GM12878 (cell line): ENCODE measurements around the gene ACE. TPM values are rescaled to one million over a fixed set of nuclear protein-coding genes. Genes with fewer than 3 reads are reported as not detected.

Source experiments
- ATAC-seq: fragments of 200-7000 bp; cut with Tn5 transposase; 3 replicates; pipeline ENCODE4 v1.9.1; 2020; ENCODE audit warnings: mild to moderate bottlenecking, moderate library complexity
- BruUV-seq: library from RNA; stranded (reverse); fragments of 400-500 nt; replicated peaks from 2 replicates; lab custom pipeline; 2021; lab: Mats Ljungman, UMichigan
- CTCF ChIA-PET: fragments of 300-600 bp; sonication (Branson Sonifier 250); formaldehyde crosslinking; extraction: SDS; loops from one replicate; lab custom pipeline; 2021; ENCODE audit warnings: inconsistent platforms; lab: Yijun Ruan, JAX
- POLR2A ChIA-PET: fragments of 350-600 bp; formaldehyde crosslinking; extraction: SDS; loops from one replicate; lab custom pipeline; 2021; ENCODE audit warnings: inconsistent platforms; lab: Charles Lee
- RAD21 ChIA-PET: fragments of 300-600 bp; sonication (Branson Sonifier 250); formaldehyde crosslinking; loops from one replicate; lab custom pipeline; 2023; ENCODE audit warnings: antibody characterized with exemption; ENCODE audit not compliant: unreplicated experiment; lab: Charles Lee
- SMC1A ChIA-PET: fragments of 300-600 bp; sonication (Branson Sonifier 250); formaldehyde crosslinking; loops from one replicate; lab custom pipeline; 2023; ENCODE audit not compliant: unreplicated experiment, uncharacterized antibody; lab: Charles Lee
- DNase-seq: peaks from one replicate; pipeline ENCODE4 v3.0.0-alpha.2; 2011; ENCODE audit warnings: low read depth, low spot score
- FAIRE-seq: peaks from 3 replicates; lab custom pipeline; 2011; peaks lifted over from hg19 to GRCh38; lab: Jason Lieb, UNC
- H2AFZ ChIP-seq: 2 replicates; pipeline ENCODE4 v1.6.0; 2011; ENCODE audit warnings: low read depth, low read length, control low read depth; ENCODE audit not compliant: control insufficient read depth
- H3K27ac ChIP-seq: 2 replicates; pipeline ENCODE4 v1.5.1; 2011; ENCODE audit warnings: control low read depth; ENCODE audit not compliant: control insufficient read depth, insufficient read depth
- H3K27me3 ChIP-seq, 2 experiments: replicated peaks in 1 of 2; 2 replicates each; pipeline versions ENCODE4 v1.6.0 to v1.6.1; 2011; ENCODE audit warnings: low read length in 1 of 2; ENCODE audit not compliant: control insufficient read depth in 2 of 2, insufficient read depth in 2 of 2
- H3K36me3 ChIP-seq, 2 experiments: 2 replicates each; pipeline ENCODE4 v1.5.1; 2011; ENCODE audit warnings: low read length in 1 of 2; ENCODE audit not compliant: control insufficient read depth in 2 of 2, insufficient read depth in 2 of 2
- H3K4me1 ChIP-seq: 2 replicates; pipeline ENCODE4 v1.6.1; 2011; ENCODE audit warnings: mild to moderate bottlenecking, low read length, moderate library complexity, mixed read lengths; ENCODE audit not compliant: control insufficient read depth, insufficient read depth
- H3K4me2 ChIP-seq: 2 replicates; pipeline ENCODE4 v1.6.0; 2011; ENCODE audit warnings: control low read depth; ENCODE audit not compliant: control insufficient read depth, insufficient read depth
- H3K4me3 ChIP-seq: fragments of 200-600 bp; sonication (generic); 2 replicates; pipeline ENCODE4 v1.5.1; 2016
- H3K79me2 ChIP-seq: 2 replicates; pipeline ENCODE4 v1.6.0; 2011; ENCODE audit warnings: low read length; ENCODE audit not compliant: control insufficient read depth, insufficient read depth
- H3K9ac ChIP-seq: 2 replicates; pipeline ENCODE4 v1.8.0; 2011; ENCODE audit warnings: low read length, control low read depth, mixed read lengths; ENCODE audit not compliant: control insufficient read depth, insufficient read depth
- H3K9me3 ChIP-seq: replicated peaks from 3 replicates; pipeline ENCODE4 v1.5.1; 2011; ENCODE audit warnings: mild to moderate bottlenecking, low read length; ENCODE audit not compliant: control insufficient read depth, insufficient read depth
- H4K20me1 ChIP-seq: 2 replicates; pipeline ENCODE4 v1.6.0; 2011; ENCODE audit not compliant: control insufficient read depth, insufficient read depth
- E2F4 ChIP-seq: IDR thresholded peaks from 2 replicates; pipeline ENCODE4 v1.6.1; 2012; ENCODE audit warnings: low read depth, low read length, improper control_type of control experiment
- ELK1 ChIP-seq: IDR thresholded peaks from 2 replicates; pipeline ENCODE4 v1.6.1; 2012; ENCODE audit warnings: low read depth, low read length, improper control_type of control experiment
- HDGF ChIP-seq: fragments of 450-650 bp; IDR thresholded peaks from 2 replicates; pipeline ENCODE4 v1.6.1; 2016; ENCODE audit warnings: antibody characterized with exemption
- IKZF1 ChIP-seq: fragments of 450-650 bp; conservative IDR thresholded peaks from 2 replicates; pipeline ENCODE4 v1.6.1; 2017; ENCODE audit warnings: antibody characterized with exemption, mild to moderate bottlenecking
- KLF5 ChIP-seq: fragments of 450-650 bp; IDR thresholded peaks from 2 replicates; pipeline ENCODE4 v1.6.1; 2014; ENCODE audit warnings: mild to moderate bottlenecking; ENCODE audit not compliant: partially characterized antibody
- POU2F2 ChIP-seq: IDR thresholded peaks from 3 replicates; pipeline ENCODE4 v1.6.1; 2011; ENCODE audit warnings: low read depth, mild to moderate bottlenecking, low read length, borderline replicate concordance
- REST ChIP-seq: IDR thresholded peaks from 2 replicates; pipeline ENCODE4 v1.6.1; 2012; ENCODE audit warnings: mild to moderate bottlenecking, low read depth, low read length
- SMARCA5 ChIP-seq: fragments of 450-650 bp; IDR thresholded peaks from 2 replicates; pipeline ENCODE4 v1.6.1; 2017; ENCODE audit warnings: mild to moderate bottlenecking
- TCF12 ChIP-seq: IDR thresholded peaks from 2 replicates; pipeline ENCODE4 v1.6.1; 2011; ENCODE audit warnings: low read depth, mild to moderate bottlenecking, low read length
- YBX1 ChIP-seq: fragments of 450-650 bp; IDR thresholded peaks from 2 replicates; pipeline ENCODE4 v1.6.1; 2016; ENCODE audit warnings: antibody characterized with exemption
- ZBTB33 ChIP-seq: fragments of 450-650 bp; IDR thresholded peaks from 2 replicates; pipeline ENCODE4 v1.6.1; 2017; ENCODE audit warnings: mild to moderate bottlenecking
- ZBTB40 ChIP-seq: fragments of 450-650 bp; IDR thresholded peaks from 2 replicates; pipeline ENCODE4 v1.6.1; 2016; ENCODE audit warnings: mild to moderate bottlenecking, moderate library complexity, borderline replicate concordance
- ZNF24 ChIP-seq: fragments of 450-650 bp; IDR thresholded peaks from 2 replicates; pipeline ENCODE4 v1.6.1; 2017; ENCODE audit warnings: antibody characterized with exemption, mild to moderate bottlenecking
- WGBS: methylation state at CpG from one replicate; pipeline ENCODE4 v1.1.6; 2016; ENCODE audit warnings: low lambda C conversion rate; ENCODE audit not compliant: insufficient replicate concordance, insufficient coverage; ENCODE audit errors: missing lambda C conversion rate; 5-methylcytosine and 5-hydroxymethylcytosine counted together
- in situ Hi-C: fragments of 300-500 bp; cut with MboI; formaldehyde crosslinking; loops from 9 replicates; pipeline ENCODE4 v1.14.3; 2018; ENCODE audit warnings: mixed read lengths
- intact Hi-C: fragments of 100-400 bp; cut with micrococcal nuclease; formaldehyde crosslinking; loops from one replicate; pipeline ENCODE4 v1.14.2; 2022; ENCODE audit not compliant: unreplicated experiment
- polyA plus RNA-seq, 11 experiments: library from polyadenylated mRNA; depleted of rRNA in 4 of 11; unstranded in 6 of 11; stranded (reverse) in 5 of 11; fragments of >200 nt; fragmentation: Nextera tagmentation in 4 of 11; fragmentation: Illumina TruSeq in 1 of 11; extraction: Ambion mirVana in 4 of 11; extraction: Trizol in 1 of 11; gene quantifications; 1 replicate in 1 of 11; 2 replicates in 10 of 11; pipeline versions ENCODE4 v1.2.1 to v1.2.3, GENCODE V29; 2011 to 2016; ENCODE audit warnings: inconsistent platforms in 2 of 11, missing spikeins in 2 of 11, low read depth in 1 of 11
- total RNA-seq, 4 experiments: library from RNA; depleted of rRNA in 3 of 4; stranded (reverse); fragments of >200 nt in 3 of 4; fragmentation: Illumina TruSeq in 1 of 4; extraction: Trizol in 1 of 4; gene quantifications; 2 replicates each; pipeline versions ENCODE4 v1.2.1 to v1.2.3, GENCODE V29; 2013 to 2021

The ACE gene
- total and polyA plus RNA-seq, 10 of the 15 experiments (the other 5 are each of a cell fraction or from before 2014, with no cell fraction given), result 0.46 TPM; not detected in 9

GRCh38 chr17:63496177-63496576, 19.3 kb downstream of the ACE start:
- no peaks in the 10 kb centered on the region for H3K36me3 ChIP-seq
- POLR2A ChIA-PET, result no interaction called here
- no peaks in the 10 kb centered on the region for H3K79me2 ChIP-seq
- no peak overlapping the region for H2AFZ ChIP-seq
- DNase-seq (no peak), ATAC-seq (no peak), FAIRE-seq (no peak)
- no peak overlapping the region for H3K9ac ChIP-seq
- no peak overlapping the region for H3K27ac ChIP-seq
- CTCF ChIA-PET, result interaction anchor here (0.7 kb wide), 1 partner anchor 98 kb away, joined by 3 read pairs; no protein-coding TSS in a partner anchor
- no peak overlapping the region for H3K4me3 ChIP-seq
- BruUV-seq, result no TSS peak
- in situ Hi-C loops (no loop called here), intact Hi-C loops (no loop called here)
- H3K27me3 ChIP-seq, result peaks cover 0 to 1% of the 10 kb centered on the region in 2 experiments; a peak in 2 of 4 replicates
- RAD21 ChIA-PET, result no interaction called here
- no peaks in the 10 kb centered on the region for H4K20me1 ChIP-seq
- no peak overlapping the region for H3K4me2 ChIP-seq
- H3K4me1 ChIP-seq, result no peaks in the 10 kb centered on the region
- SMC1A ChIA-PET, result interaction anchor here (0.7 to 1.3 kb wide), 3 partner anchors 9 to 115 kb away, joined by 3 to 4 read pairs (median 3); no protein-coding TSS in a partner anchor
- 58% methylated on average over 12 of the region's 12 CpGs for WGBS
- H3K9me3 ChIP-seq, result no peaks in the 10 kb centered on the region
- TF ChIP-seq ELK1, result no peak
- no peak for TF ChIP-seq ZBTB33
- no peak for TF ChIP-seq SMARCA5
- TF ChIP-seq ZNF24, result no peak
- TF ChIP-seq TCF12, result no peak
- TF ChIP-seq E2F4, result no peak
- no peak for TF ChIP-seq YBX1
- no peak for TF ChIP-seq IKZF1
- no peak for TF ChIP-seq ZBTB40
- no peak for TF ChIP-seq HDGF
- no peak for TF ChIP-seq KLF5
- no peak for TF ChIP-seq POU2F2
- TF ChIP-seq REST, result no peak
